Activated T-cell treated with anti-CD3 and anti-CD28 coated beads for 4 hours (primary cell): ENCODE measurements around the gene WDR90.

Experiments
- DNase-seq: peaks from one replicate; pipeline ENCODE4 v3.0.0-alpha.2; 2020

Gene WDR90

GRCh38 chr16:692356-693108 is 43.4 kb downstream of the WDR90 start:
- no peak for DNase-seq

GRCh38 chr16:693364-693763 is 44.2 kb downstream of the WDR90 start:
- DNase-seq, result no peak

GRCh38 chr16:693766-694165 is 44.6 kb downstream of the WDR90 start:
- no peak for DNase-seq

GRCh38 chr16:694187-694862 is 45.2 kb downstream of the WDR90 start:
- no peak for DNase-seq

- DNase-seq, result no peak
Measured at GRCh38 chr16:694863-695354, 45.7 kb downstream of the WDR90 start.

- DNase-seq, result peak; percentile 51
Measured at GRCh38 chr16:695355-696089, 46.4 kb downstream of the WDR90 start.

- no peak for DNase-seq
Measured at GRCh38 chr16:698911-699671, 49.9 kb downstream of the WDR90 start.

- no peak for DNase-seq
Measured at GRCh38 chr16:700684-701584, 51.8 kb downstream of the WDR90 start.

- DNase-seq, result no peak
Measured at GRCh38 chr16:702341-702740, 53.2 kb downstream of the WDR90 start.

GRCh38 chr16:703406-703805 is 54.2 kb downstream of the WDR90 start:
- DNase-seq, result no peak

- DNase-seq, result no peak
Measured at GRCh38 chr16:704047-704446, 54.9 kb downstream of the WDR90 start.

GRCh38 chr16:704552-705380 is 55.6 kb downstream of the WDR90 start:
- DNase-seq, result no peak

GRCh38 chr16:705431-706188 is 56.4 kb downstream of the WDR90 start, which contains the start of gene FBXL16:
TSS of gene FBXL16 (minus strand) at chr16:705801. CDS start at chr16:697405, 8,396 bp downstream.
- no peak for DNase-seq

- no peak for DNase-seq
Measured at GRCh38 chr16:706189-707061, 57.3 kb downstream of the WDR90 start.

- DNase-seq, result no peak
Measured at GRCh38 chr16:707062-707538, 57.9 kb downstream of the WDR90 start.

- DNase-seq, result no peak
Measured at GRCh38 chr16:708019-708418, 58.9 kb downstream of the WDR90 start.

- DNase-seq, result no peak
Measured at GRCh38 chr16:708959-709358, 59.8 kb downstream of the WDR90 start.

- no peak for DNase-seq
Measured at GRCh38 chr16:709566-710499, 60.7 kb downstream of the WDR90 start.
